ENCODE data around the gene PKP1. TPM values are rescaled to one million over a fixed set of nuclear protein-coding genes. Genes with fewer than 3 reads are reported as not detected.
A peak's percentile ranks its signal among the peaks of the same experiment; 100 is the strongest.

The PKP1 gene
- polyA plus RNA-seq, 1 donor from 2014 or later = not detected

GRCh38 chr1:201348211-201348566 is 64.9 kb downstream of the PKP1 start:
- H3K27ac Mint-ChIP-seq = no peak overlapping the region
- H3K27me3 Mint-ChIP-seq = peaks cover 15% of the 10 kb centered on the region
- H3K36me3 Mint-ChIP-seq = no peaks in the 10 kb centered on the region
- no peaks in the 10 kb centered on the region for H3K4me1 Mint-ChIP-seq
- H3K9me3 Mint-ChIP-seq = no peaks in the 10 kb centered on the region
- H3K4me3 Mint-ChIP-seq = no peak overlapping the region

DNA sequence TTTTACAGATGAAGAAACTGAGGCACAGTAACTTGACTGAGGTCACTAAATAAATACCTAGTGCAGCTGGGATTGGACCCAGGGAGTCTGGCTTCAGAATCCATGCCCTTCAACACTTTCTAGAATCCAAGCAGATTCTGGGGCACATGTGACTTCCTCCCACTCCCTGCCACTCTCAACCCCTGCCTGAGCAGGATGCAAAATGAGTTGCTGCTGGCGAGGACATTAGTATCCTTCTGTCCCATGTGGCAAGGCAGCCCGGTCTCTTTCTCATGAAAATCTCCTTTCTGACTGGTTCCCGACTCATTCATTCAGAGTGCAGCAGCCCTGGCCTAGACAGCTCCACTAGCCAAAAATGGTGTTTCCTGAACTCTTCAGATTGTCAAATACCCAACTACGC is 65.8 kb downstream of the PKP1 start:
- Mint-ChIP-seq H3K27me3 (peaks cover 15% of the 10 kb centered on the region), H3K27ac (no peak overlapping the region), H3K36me3 (no peaks in the 10 kb centered on the region), H3K4me3 (no peak overlapping the region), H3K4me1 (no peaks in the 10 kb centered on the region), H3K9me3 (no peaks in the 10 kb centered on the region)

DNA sequence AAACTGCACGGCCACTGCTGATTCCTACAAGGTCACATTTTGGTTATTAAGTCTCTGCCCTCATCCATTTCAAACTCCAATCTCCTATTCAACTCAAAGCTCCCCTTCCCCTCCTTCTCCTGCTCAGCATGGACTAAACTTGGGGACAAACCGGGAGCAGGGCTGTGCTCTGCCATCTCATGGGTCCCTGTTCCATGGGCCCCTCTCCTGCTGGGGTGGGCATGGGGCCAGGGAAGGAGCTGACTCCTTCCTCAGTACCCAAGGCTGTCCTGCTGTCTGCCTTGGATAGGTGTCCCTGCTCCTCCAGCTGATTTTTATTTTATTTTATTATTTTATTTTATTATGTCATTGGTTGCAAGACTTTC is 67.0 kb downstream of the PKP1 start:
- H3K4me3 Mint-ChIP-seq = no peak overlapping the region
- peaks cover 14% of the 10 kb centered on the region for H3K27me3 Mint-ChIP-seq
- H3K4me1 Mint-ChIP-seq = no peaks in the 10 kb centered on the region
- no peak overlapping the region for H3K27ac Mint-ChIP-seq
- H3K9me3 Mint-ChIP-seq = no peaks in the 10 kb centered on the region
- no peaks in the 10 kb centered on the region for H3K36me3 Mint-ChIP-seq

DNA sequence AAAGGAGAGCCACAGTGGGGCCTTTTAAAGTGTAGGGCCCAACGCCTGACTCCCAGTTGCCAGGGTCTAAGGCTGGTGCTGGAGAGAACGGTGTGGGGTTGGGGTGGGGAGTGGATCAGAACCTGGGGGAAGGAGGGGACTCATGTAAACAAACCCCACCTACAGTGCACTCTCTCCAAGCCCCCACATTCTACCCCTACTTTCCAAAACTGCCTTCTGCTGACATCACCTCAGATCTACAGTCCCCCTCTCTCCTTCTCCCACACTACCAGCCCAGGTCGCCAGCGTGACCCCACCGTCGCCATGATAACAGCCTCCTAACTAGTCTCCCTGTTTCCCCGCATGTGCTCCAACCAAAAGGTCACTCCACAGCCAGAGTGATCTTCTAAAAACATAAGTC is 67.6 kb downstream of the PKP1 start:
- H3K27ac Mint-ChIP-seq = no peak overlapping the region
- no peak overlapping the region for H3K4me3 Mint-ChIP-seq
- H3K9me3 Mint-ChIP-seq = no peaks in the 10 kb centered on the region
- no peaks in the 10 kb centered on the region for H3K4me1 Mint-ChIP-seq
- H3K36me3 Mint-ChIP-seq = no peaks in the 10 kb centered on the region
- peaks cover 14% of the 10 kb centered on the region for H3K27me3 Mint-ChIP-seq

GRCh38 chr1:201351617-201352016 is 68.3 kb downstream of the PKP1 start:
- no peaks in the 10 kb centered on the region for H3K4me1 Mint-ChIP-seq
- H3K4me3 Mint-ChIP-seq = no peak overlapping the region
- no peak overlapping the region for H3K27ac Mint-ChIP-seq
- H3K9me3 Mint-ChIP-seq = no peaks in the 10 kb centered on the region
- H3K36me3 Mint-ChIP-seq = no peaks in the 10 kb centered on the region
- H3K27me3 Mint-ChIP-seq = peaks cover 15% of the 10 kb centered on the region

- Mint-ChIP-seq H3K9me3 (no peaks in the 10 kb centered on the region), H3K4me1 (no peaks in the 10 kb centered on the region), H3K27me3 (peaks cover 8% of the 10 kb centered on the region), H3K27ac (no peak overlapping the region), H3K4me3 (no peak overlapping the region), H3K36me3 (no peaks in the 10 kb centered on the region)
Observed at GRCh38 chr1:201353186-201353940, 70.1 kb downstream of the PKP1 start.

GRCh38 chr1:201354151-201354900 is 71.0 kb downstream of the PKP1 start:
- no peaks in the 10 kb centered on the region for H3K4me1 Mint-ChIP-seq
- H3K27ac Mint-ChIP-seq = no peak overlapping the region
- H3K27me3 Mint-ChIP-seq = peaks cover 6% of the 10 kb centered on the region
- H3K36me3 Mint-ChIP-seq = no peaks in the 10 kb centered on the region
- no peaks in the 10 kb centered on the region for H3K9me3 Mint-ChIP-seq
- no peak overlapping the region for H3K4me3 Mint-ChIP-seq

- H3K9me3 Mint-ChIP-seq = no peaks in the 10 kb centered on the region
- no peaks in the 10 kb centered on the region for H3K36me3 Mint-ChIP-seq
- H3K27me3 Mint-ChIP-seq = peaks cover 5% of the 10 kb centered on the region
- no peak overlapping the region for H3K27ac Mint-ChIP-seq
- H3K4me1 Mint-ChIP-seq = no peaks in the 10 kb centered on the region
- no peak overlapping the region for H3K4me3 Mint-ChIP-seq
Observed at GRCh38 chr1:201354901-201355295, 71.6 kb downstream of the PKP1 start.

GRCh38 chr1:201355471-201355870 is 72.2 kb downstream of the PKP1 start:
- Mint-ChIP-seq H3K27ac (no peak overlapping the region), H3K9me3 (no peaks in the 10 kb centered on the region), H3K36me3 (no peaks in the 10 kb centered on the region), H3K4me3 (no peak overlapping the region), H3K4me1 (no peaks in the 10 kb centered on the region), H3K27me3 (peaks cover 5% of the 10 kb centered on the region)

DNA sequence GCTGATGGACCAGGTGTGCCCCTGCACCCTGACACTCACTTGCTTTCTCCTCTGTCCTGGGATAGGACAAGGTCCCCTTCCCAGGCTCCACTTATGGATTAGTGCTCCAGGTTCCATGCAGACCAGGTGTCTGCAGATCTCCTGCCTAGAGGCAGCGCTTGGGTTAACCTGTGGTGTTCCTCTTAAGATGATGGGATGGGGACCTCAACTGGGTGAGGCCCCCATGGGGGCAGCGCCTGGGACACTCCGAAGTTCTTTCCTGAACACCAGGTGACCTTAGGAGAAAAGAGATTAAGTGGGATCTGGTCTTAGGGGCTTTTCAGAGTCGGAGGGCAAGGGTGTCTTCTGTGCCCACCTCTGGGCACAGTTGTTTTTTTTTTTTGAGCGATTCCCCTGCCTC is 72.9 kb downstream of the PKP1 start:
- Mint-ChIP-seq H3K27ac (no peak overlapping the region), H3K9me3 (no peaks in the 10 kb centered on the region), H3K36me3 (no peaks in the 10 kb centered on the region), H3K4me3 (no peak overlapping the region), H3K4me1 (no peaks in the 10 kb centered on the region), H3K27me3 (peaks cover 5% of the 10 kb centered on the region)

DNA sequence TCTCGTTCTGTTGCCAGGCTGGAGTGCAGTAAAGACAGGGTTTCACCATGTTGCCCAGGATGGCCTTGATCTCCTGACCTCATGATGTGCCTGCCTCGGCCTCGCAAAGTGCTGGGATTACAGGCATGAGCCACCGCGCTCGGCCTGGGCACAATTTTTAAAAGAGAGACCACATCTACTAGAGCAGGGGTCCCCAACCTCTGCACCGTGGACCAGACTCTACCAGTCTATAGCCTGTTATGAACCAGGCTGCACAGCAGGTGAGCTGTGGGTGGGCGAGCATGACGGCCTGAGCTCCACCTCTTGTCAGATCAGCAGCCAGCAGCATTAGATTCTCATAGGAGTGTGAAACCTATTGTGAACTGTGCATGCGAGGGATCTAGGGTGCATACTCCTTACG is 73.4 kb downstream of the PKP1 start:
- Mint-ChIP-seq H3K4me3 (no peak overlapping the region), H3K4me1 (no peaks in the 10 kb centered on the region), H3K36me3 (no peaks in the 10 kb centered on the region), H3K27ac (no peak overlapping the region), H3K27me3 (peaks cover 5% of the 10 kb centered on the region), H3K9me3 (no peaks in the 10 kb centered on the region)

GRCh38 chr1:201357211-201357610 is 73.9 kb downstream of the PKP1 start:
- Mint-ChIP-seq H3K36me3 (no peaks in the 10 kb centered on the region), H3K27ac (no peak overlapping the region), H3K9me3 (no peaks in the 10 kb centered on the region), H3K4me3 (no peak overlapping the region), H3K27me3 (peaks cover 5% of the 10 kb centered on the region), H3K4me1 (no peaks in the 10 kb centered on the region)

GRCh38 chr1:201357636-201358348 is 74.5 kb downstream of the PKP1 start:
- Mint-ChIP-seq H3K27me3 (peaks cover 11% of the 10 kb centered on the region), H3K9me3 (no peaks in the 10 kb centered on the region), H3K27ac (no peak overlapping the region), H3K36me3 (no peaks in the 10 kb centered on the region), H3K4me3 (no peak overlapping the region), H3K4me1 (no peaks in the 10 kb centered on the region)

- Mint-ChIP-seq H3K36me3 (no peaks in the 10 kb centered on the region), H3K27me3 (peaks cover 11% of the 10 kb centered on the region), H3K9me3 (no peaks in the 10 kb centered on the region), H3K4me1 (no peaks in the 10 kb centered on the region), H3K4me3 (no peak overlapping the region), H3K27ac (no peak overlapping the region)
Observed at GRCh38 chr1:201358596-201358995, 75.3 kb downstream of the PKP1 start.

DNA sequence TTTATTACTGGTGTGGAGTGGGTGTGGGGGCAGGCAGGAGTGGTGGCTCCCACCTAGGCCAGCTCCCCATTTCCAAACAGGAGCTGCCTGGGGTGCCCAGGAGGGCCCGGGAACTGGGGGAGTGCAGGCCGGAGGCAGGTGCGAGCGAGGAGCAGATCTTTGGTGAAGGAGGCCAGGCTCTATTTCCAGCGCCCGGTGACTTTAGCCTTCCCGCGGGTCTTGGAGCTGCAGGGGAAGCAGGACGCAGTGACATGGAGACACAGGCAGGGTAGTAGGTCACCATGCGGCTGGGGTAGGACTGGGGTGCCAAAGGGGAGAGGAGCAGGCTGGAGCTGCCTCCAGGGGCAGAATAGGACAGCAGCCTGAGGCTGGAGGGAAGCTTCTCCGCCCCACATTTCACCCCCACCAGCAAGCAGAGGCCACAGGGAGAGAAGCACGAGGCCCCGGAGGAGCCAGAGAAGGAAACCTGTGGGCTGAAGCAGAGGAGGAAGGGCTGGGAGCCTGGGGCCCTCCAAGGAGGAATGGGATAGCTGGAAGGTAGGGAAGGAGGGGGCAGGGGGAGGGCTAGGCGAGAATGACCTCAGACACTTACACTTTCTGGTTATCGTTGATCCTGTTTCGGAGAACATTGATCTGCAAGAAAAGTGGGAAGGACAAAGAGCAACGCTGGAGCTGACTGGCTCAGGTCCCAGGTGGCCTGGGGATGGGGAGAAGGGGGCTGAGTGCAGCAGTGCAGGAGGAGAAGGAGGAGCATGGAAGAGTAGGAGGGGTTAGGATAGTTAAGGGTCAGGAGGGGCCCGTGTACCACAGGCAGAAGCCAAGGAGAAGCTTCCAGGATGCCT is 75.9 kb downstream of the PKP1 start:
- Mint-ChIP-seq H3K4me3 (peak overlapping the region in 1 of 4 donors; percentile 74), H3K36me3 (no peaks in the 10 kb centered on the region), H3K27me3 (peaks cover 11% of the 10 kb centered on the region), H3K9me3 (no peaks in the 10 kb centered on the region), H3K4me1 (no peaks in the 10 kb centered on the region), H3K27ac (no peak overlapping the region)

Measured in IgD-negative memory B cell (primary cell).